GM12875 (cell line): ENCODE measurements around the gene LATS1.
"Not testable (repeated sequence)": the region's sequence is repeated elsewhere in the genome, so short reads cannot be mapped to it uniquely, and the experiment has no call there.

Experiments
- H3K4me3 ChIP-seq: one replicate; pipeline ENCODE4 v1.5.1; 2011; ENCODE audit warnings: low read depth, low read length, control low read depth
- TF ChIP-seq, protein P1 (sequence below): IDR thresholded peaks from 2 replicates; pipeline ENCODE4 v1.5.1; 2011; ENCODE audit warnings: low read depth, mild to moderate bottlenecking, control low read depth, inconsistent platforms, low read length, moderate library complexity, borderline replicate concordance; ENCODE audit not compliant: insufficient read depth

LATS1 gene

DNA sequence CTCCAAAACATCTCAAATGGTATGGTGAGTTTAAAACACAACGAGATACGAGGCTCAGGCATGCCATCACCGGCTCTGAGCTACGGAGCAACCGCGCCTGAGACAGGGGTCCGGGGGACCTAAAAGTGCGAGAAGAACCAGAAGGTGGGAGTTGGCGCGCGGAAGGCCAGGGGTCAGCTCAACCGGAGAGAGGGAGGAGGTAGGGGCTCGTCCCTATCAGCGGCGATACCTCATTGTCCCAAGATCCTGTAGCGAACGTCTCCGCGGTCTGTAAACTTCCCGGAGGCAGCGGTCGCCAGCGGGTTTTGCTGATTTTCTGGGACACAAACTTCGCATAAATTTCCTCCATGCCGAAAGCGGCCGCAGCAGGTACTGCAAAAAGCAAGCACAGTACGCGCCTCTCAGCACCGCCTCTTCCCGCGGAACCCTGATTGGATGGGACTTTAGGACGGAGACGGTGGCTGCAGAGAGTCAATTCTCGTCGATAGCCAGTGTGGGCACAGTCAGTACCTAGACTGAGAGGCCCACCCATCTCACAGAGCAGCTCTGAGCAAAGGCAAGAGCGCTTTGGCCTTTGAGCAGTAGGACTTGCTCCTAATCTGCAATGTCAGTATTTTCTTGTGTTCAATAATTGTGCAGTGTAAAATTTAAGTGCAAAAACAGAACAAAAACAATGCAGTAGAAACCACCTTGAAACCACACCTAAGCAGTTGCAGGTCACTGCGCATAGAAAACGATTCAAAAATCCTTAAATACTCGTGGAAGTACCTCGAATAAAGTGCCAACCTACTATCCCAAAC, 28.4 kb upstream of the LATS1 start, which contains the start of gene NUP43:
Gene NUP43 (minus strand): TSS at position 383 of the 800 bp plus-strand sequence. CDS start 34 bp downstream, at position 349.
- TF ChIP-seq, protein P1, sequence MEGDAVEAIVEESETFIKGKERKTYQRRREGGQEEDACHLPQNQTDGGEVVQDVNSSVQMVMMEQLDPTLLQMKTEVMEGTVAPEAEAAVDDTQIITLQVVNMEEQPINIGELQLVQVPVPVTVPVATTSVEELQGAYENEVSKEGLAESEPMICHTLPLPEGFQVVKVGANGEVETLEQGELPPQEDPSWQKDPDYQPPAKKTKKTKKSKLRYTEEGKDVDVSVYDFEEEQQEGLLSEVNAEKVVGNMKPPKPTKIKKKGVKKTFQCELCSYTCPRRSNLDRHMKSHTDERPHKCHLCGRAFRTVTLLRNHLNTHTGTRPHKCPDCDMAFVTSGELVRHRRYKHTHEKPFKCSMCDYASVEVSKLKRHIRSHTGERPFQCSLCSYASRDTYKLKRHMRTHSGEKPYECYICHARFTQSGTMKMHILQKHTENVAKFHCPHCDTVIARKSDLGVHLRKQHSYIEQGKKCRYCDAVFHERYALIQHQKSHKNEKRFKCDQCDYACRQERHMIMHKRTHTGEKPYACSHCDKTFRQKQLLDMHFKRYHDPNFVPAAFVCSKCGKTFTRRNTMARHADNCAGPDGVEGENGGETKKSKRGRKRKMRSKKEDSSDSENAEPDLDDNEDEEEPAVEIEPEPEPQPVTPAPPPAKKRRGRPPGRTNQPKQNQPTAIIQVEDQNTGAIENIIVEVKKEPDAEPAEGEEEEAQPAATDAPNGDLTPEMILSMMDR = peak; percentile 51; the same call in 1 of the 2 replicates
- peak within 1 kb of the TSS; percentile 66 for H3K4me3 ChIP-seq

DNA sequence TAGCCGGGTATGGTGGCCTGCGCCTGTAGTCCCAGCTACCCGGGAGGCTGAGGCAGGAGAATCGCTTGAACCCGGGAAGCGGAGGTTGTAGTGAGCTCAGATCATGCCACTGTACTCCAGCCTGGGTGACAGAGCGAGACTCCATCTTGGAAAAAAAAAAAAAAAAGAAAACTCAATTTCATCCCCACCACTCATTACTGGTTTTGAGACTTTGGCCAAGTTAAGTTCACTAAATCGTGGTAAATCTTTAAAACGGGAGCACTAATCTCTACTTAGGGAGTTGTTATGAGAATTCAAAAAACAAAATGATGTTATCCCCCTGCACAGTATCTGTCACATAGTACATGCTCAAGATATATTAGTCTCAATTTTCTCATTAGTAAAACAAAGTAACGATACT, 27.4 kb upstream of the LATS1 start:
- not testable (repeated sequence) for H3K4me3 ChIP-seq

- no peak overlapping the region for H3K4me3 ChIP-seq
- TF ChIP-seq, protein P1 = no peak
Measured at GRCh38 chr6:149734915-149735314, 17.0 kb upstream of the LATS1 start.

DNA sequence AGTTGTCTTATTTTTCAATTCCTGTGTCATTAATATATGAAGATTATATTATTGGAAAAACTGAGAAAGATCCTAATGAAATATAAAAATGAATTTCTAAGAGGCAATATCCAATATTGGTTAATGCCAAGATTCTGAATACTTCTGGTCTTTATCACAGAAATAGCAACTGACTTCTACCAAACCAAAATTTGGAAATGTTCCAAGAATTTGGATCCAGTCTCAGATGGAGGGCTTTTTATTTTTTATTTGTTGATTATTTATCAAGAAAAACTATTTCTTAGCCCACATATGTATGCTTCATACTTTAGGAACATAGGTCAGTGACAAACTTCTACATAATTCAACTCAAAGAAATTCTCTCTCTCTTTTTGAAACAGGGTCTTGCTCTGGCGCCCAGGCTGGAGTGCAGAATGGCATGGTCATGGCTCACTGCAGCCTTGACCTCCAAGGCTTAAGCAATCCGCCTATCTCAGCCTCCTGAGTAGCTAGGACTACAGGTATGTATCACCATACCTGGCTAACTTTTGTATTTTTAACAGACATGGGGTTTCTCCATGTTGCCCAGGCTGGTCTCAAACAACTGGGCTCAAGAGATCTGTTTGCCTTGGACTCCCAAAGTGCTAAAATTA, 15.3 kb upstream of the LATS1 start:
- no peak overlapping the region for H3K4me3 ChIP-seq
- TF ChIP-seq, protein P1 = no peak

GRCh38 chr6:149729824-149730223, 11.9 kb upstream of the LATS1 start:
- TF ChIP-seq, protein P1 = no peak
- H3K4me3 ChIP-seq = no peak overlapping the region

GRCh38 chr6:149728499-149729234, 10.8 kb upstream of the LATS1 start:
- TF ChIP-seq, protein P1 = no peak
- H3K4me3 ChIP-seq = no peak overlapping the region

DNA sequence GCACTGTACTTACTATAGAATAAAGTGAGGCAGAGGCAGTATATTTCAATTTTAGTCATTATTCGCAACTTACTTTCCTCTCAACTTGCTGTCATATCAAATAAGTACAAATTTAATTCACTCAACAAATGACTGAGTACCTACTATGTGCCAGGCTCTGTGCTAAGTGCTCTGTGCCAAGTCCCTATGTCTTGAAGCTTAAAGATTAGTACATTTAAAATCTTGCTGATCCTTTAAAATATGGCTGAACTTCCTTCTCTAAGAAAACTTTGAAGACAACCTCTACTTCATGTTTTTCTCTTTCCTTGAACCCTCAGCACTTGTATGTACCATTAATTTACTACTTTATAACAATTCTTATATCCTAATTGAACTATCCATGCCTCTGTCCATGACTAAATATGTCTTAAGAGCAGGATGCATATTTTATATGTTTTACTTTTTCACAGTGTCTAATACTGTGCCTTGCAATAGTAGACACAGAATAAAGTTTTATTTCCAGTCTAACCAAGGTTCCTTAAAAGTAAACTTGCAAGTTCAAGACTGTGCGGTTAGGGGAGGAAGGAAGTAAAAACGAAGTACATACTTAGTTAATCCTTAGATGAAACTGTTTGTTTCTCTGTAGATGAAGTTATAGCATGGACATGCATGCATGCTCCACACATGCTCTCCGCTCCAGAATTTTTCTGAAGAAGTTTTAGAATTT, 10.0 kb upstream of the LATS1 start:
- TF ChIP-seq, protein P1 = no peak
- H3K4me3 ChIP-seq = no peak overlapping the region
